ENCODE results near the gene ALG5.
A peak's percentile ranks its signal among the peaks of the same experiment; 100 is the strongest.

Gene ALG5

DNA sequence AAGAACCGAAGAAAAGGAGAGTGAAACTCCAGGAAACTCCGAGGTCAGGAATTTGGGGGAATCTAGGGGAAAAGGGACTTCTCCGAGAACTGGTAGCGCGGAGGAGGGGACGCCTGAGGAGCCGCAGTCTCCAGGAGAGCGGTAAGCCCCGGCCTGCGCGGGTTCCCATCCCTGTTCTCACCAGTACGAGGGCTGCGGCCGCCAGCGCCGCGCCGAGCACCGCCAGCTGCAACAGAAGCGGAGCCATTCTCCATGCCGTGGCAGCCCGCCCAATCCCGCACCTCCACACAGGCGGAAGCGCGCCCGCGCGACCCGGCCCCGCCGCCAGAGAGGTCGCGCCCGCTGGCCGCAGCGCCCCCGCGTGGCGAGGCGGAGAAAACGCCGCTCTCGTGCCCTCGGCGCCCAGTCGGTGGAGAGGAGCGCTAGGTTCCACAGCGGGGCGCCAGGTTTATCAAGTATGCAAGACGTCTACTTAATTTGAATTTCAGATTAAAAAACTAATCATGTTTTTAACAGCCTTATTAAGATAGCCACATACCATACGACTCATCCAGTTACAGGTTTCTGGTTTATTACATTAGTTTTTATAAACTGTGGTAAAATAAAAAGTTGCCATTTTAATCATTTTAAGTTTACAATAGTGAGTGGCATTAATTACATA lies at the start of gene ALG5:
Gene ALG5, minus strand, starts transcription at position 287 of the 661 bp plus-strand sequence. Its CDS starts 40 bp downstream, at position 247.
- FAIRE-seq = no peak

DNA sequence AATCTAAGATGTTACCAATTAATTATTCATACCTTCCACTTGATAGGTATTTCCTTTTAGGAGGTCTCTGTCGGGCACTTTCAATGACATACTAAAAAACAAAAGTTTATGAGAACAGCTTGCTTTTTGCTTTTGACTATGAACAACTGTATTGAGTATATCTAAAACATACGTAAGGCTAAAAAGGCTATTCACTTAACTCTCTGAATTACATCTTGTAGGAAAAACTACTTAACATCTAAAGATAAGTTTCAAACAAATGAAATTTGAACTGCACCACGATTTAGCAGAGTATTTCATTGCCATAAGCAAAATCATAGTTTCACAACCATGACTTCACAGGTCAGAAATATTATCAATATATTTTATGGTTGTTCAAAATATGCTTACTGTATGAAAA lies 48.7 kb upstream of the ALG5 start:
- FAIRE-seq = no peak

DNA sequence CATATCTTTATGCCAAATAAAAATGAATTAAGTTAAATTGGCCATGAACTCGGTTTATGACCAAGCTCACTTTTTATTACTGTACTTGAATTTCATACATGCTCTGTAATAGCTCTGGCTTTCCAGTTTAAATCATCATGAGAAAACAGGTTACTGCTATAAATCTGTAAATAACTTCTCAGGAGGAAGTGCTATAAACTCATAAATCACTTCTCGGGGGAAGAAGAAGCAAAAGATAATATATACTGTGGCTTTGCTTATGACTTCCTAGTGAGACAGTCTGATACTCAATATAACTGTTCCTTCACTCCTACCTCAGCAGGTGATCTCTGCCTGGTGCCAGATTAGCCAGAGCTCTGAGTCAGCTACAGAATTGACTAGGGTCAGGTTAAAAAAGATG lies 47.9 kb upstream of the ALG5 start:
- FAIRE-seq = no peak

DNA sequence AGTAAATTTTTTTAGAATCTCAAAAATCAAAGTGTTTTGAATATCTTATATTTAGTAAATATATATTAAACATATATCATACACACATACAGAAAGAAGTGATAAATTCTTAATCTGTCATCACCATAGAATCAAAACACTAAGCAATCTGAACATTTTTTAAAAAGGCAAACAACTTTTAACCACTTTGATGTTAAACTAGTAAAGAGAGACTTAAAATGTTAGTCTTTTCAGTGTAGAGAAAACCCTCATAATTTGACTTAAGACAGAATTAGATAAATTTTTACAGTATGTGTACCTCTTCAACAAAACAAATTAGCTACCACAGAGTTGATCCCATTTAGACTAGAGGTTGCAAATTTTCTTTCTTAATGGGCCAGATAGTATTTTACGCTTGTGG lies 46.9 kb upstream of the ALG5 start:
- peak; percentile 35 for FAIRE-seq

GRCh38 chr13:37040789-37041188 lies 41.6 kb upstream of the ALG5 start:
- no peak for FAIRE-seq

GRCh38 chr13:37039896-37040295 lies 40.8 kb upstream of the ALG5 start:
- FAIRE-seq = no peak

DNA sequence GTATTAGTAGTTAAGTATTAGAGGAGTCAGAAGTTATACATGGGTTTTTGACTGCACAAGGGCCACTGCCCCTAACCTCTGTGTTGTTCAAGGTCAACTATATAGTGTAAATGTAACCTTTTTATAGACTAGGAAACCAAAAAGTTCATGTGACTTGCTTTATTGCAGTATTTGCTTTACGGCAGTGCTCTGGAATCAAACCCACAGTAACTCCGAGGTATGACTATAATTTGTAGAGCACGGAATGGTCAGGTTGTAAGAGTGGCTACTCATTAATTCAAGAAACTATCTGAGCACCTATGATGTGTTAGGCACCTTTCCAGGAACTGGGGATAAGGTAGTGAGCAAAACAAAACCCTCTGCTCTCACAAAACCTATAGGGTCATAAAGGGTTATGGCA lies 38.1 kb upstream of the ALG5 start:
- no peak for FAIRE-seq

DNA sequence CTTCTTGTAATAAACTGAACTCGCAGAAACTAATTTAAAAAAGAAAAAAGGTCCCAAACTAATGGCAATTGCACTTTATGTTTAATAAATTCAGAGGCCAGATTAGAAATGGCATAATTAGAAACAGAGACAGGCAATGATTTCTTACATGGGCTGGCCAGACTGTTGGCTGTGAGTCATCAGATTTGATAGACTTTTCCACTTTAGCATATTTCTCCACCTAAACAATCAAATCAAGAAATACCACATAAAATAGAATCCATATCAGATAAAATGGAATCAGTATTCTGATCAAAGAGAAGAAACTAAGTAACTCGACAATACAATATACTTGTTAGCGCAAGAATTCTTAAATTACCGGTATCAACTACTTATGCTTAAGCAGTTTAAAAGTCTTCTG lies 30.5 kb upstream of the ALG5 start:
- no peak for FAIRE-seq

DNA sequence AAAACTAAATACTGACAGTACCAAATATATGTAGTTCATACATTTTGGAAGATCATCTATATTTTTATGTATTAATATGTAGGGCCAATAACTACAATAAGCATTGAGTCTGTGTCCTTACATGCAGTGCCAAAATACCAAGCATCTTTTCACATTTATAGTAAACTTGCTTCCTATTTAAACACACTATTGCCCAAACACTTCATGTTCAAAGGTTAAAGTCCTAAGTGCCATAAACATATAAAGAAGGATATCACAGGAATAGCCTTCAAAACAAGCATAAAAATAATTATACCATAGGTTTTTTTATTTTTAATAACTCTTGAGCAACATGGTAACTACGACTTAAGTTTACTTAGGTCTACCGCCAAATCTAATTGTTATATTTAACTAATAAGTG lies 28.5 kb upstream of the ALG5 start:
- FAIRE-seq = no peak

DNA sequence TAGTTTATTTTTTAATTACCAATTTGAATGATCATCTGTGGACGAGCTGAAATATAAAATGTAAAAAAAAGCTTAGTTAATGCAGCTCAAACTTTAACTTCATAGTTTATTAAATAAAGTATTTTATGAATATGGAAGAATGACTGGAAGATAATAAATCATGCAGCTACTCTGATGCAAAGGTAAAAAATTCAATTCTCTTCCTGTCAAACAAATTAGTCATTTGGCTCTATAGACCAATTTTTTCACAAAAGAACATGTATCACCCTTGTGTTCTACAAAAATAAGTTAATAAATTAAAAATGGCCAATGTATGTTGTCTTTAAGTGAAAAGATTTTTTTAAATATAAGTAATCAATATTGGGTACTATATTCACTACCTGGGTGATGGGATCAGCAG lies 27.6 kb upstream of the ALG5 start:
- FAIRE-seq = no peak

DNA sequence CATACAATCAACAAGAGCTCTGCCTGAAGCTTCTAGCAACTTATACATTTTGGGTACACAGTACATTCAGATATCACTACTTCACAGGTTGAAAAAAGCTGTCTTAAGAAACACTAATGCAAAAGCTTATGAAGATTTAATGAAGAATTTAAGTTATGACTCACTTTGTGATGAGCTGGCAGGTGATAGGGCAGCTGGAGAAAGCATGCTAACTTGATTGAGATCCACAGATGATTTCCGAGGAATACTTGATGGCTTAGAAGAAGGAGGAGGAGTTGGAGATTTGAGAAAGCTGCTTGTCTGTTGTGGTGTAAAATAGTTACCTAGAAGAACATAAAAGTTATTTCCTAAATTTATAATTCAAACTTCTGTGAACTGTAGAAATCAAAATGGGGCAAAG lies 24.7 kb upstream of the ALG5 start:
- FAIRE-seq = no peak

DNA sequence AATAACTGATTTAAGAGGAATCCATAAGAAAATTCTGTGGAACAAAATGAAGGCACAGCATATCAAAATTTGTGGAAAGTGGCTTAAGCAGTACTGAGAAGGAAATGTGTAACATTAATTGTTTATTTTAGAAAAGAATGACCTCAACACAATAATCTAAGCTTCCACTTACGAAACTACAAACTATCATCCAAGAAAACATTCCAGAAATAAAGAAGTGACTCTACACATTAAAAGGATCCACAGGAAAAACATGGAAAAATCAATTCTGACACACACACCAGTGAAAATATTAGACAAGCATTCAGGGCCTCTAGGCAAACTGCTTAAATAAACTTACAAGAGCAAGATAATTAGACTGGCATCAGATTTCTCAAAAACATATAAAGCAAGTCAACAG lies 15.5 kb upstream of the ALG5 start:
- FAIRE-seq = no peak

DNA sequence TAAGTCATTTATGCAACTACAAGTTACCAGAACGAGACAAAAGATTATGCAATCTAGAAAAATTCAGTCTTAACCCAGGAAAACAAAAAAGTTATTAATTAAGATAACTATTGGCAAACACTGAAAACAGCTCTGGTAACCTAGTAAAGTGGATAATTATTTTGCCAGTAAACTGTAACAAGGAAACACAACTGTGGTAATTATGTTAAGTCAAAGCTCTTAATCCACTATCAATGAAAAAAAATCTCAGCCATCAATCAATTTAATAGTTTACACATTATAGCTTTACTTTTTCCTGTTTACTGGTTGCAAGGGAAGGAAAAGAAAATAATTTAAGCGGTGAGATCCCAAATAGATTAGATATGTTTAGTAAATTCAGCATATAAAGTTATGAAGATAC lies 12.6 kb upstream of the ALG5 start:
- no peak for FAIRE-seq

- FAIRE-seq = no peak
Measured at GRCh38 chr13:37011002-37011401, 11.9 kb upstream of the ALG5 start.

- FAIRE-seq = no peak
Measured at GRCh38 chr13:37010424-37010823, 11.3 kb upstream of the ALG5 start.

DNA sequence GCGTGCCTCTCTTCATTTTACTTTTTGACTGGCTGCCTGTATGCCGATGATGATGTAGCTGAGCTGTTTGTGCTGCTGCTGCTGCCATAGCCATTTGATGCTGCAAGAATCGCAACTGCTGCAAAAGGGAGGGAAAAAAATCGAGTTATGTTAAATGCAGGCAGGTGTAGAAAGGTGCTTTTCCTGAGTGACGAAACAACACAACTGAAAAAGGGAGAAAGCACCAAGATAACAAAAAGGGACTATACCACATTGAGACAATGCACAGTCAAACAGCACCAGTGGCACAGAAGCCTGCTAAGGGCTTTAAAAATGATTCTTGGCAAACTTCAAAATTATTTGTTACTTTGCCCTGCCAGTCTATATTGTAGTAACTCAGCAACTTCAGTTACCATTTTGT lies 10.6 kb upstream of the ALG5 start:
- FAIRE-seq = no peak

DNA sequence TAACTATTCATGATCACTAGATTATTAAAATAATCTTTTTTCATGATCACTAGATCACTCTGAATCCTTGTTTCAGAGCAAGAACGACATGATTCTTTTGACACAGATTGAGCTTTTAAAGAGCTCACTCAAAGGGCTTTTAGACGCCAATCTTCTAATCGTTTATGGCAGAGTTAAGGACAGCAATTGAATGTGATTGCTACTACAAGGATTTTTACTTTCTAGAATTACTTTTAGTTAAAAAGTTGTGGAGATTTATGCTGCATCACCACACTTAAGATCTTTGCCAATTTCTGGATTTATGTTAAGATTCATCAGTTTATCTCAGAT lies 2.7 kb upstream of the ALG5 start:
- FAIRE-seq = no peak

- FAIRE-seq = no peak
Measured at GRCh38 chr13:36998624-36999041, 507 bp downstream of the ALG5 start.

- FAIRE-seq = no peak
Measured at GRCh38 chr13:36997716-36998427, 1.3 kb downstream of the ALG5 start.

DNA sequence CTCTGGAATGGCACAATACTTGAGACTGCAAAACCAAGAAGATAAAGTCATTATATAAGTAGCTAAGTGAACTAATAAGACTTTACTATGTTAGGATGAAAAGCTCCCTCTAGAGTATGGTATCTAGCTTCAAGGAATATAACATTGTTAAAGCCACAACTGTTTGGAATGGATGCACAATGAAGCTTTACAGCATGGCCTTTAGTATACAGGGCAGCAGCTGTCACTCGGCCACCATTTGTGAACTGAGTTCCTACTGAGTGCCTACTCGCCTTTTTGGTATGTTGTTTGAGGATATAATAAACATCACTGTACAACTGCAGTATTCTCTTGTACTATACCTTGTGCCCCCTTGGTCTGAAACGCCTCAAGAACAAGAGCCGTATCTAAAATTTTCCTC lies 6.8 kb downstream of the ALG5 start:
- FAIRE-seq = no peak

- FAIRE-seq = no peak
Measured at GRCh38 chr13:36986462-36987240, 12.5 kb downstream of the ALG5 start.

- peak; percentile 97 for FAIRE-seq
Measured at GRCh38 chr13:36981156-36981743, 17.9 kb downstream of the ALG5 start.

DNA sequence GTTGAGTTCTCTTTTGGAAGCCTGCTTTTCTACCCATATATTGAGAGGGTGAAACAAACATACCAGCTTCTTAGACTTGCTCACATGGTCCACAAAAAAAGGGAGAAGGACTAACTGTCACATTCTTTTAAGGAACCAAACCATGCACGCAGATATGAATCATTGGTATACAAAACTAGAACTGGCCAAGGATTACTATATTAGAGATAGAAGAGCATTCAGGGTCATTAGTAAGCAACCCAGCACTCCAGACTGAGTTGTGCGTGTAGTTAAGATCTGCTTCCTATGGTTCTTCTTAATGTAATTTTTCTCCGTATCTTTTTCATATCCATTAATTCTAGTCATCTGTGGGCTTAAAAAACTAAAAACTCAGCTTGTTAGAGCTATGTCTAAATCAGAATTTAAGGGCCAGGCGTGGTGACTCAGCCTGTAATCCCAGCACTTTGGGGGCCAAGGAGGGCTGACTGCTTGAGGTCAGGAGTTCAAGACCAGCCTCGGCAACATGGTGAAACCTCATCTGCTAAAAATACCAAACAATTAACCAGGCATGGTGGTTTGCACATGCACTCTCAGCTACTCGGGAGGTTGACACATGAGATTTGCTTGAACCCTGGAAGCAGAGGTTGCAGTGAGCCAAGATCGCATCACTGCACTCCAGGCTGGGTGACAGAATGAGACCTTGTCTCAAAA lies 19.6 kb downstream of the ALG5 start:
- FAIRE-seq = no peak
